ENCODE measurements around the gene ADAMTS8.

DNA sequence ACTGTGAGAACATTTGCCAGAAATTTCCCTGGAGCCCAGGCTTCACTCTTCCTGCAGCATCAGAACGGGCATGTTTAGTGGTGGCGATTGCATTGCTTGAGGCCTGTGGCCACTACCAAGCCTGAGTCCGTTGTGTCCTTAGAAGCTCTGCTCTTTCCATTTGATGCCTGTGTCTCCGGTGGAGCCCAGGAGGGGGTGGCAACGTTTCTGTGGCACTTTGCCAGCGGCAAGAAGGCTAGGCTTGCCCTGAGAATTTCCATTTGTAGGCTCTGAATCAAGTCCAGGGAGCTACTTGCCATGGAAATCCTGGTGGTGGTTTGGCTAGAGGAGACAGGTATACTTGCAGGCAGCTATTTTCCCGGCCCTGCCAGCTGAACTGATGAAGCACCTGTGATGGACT, 47.1 kb downstream of the ADAMTS8 start:
- no peak for TF ChIP-seq SMC3 (IDR thresholded peaks at IDR 0.05; ENCODE audit: low read depth, low read length)
- TF ChIP-seq TAF1 (IDR thresholded peaks at IDR 0.05; ENCODE audit: borderline replicate concordance, low read depth, low read length), result no peak
- TF ChIP-seq EP300 (IDR thresholded peaks at IDR 0.05; ENCODE audit: borderline replicate concordance in 1 of 2, low read depth in 1 of 2, low read length in 1 of 2), result no peak
- no peak for TF ChIP-seq MXI1 (IDR thresholded peaks at IDR 0.05; ENCODE audit: low read depth, low read length)
- TF ChIP-seq, protein P1, sequence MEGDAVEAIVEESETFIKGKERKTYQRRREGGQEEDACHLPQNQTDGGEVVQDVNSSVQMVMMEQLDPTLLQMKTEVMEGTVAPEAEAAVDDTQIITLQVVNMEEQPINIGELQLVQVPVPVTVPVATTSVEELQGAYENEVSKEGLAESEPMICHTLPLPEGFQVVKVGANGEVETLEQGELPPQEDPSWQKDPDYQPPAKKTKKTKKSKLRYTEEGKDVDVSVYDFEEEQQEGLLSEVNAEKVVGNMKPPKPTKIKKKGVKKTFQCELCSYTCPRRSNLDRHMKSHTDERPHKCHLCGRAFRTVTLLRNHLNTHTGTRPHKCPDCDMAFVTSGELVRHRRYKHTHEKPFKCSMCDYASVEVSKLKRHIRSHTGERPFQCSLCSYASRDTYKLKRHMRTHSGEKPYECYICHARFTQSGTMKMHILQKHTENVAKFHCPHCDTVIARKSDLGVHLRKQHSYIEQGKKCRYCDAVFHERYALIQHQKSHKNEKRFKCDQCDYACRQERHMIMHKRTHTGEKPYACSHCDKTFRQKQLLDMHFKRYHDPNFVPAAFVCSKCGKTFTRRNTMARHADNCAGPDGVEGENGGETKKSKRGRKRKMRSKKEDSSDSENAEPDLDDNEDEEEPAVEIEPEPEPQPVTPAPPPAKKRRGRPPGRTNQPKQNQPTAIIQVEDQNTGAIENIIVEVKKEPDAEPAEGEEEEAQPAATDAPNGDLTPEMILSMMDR (IDR thresholded peaks at IDR 0.05), result no peak
- TF ChIP-seq POLR2AphosphoS5 (IDR thresholded peaks at IDR 0.05; ENCODE audit: low read depth, low read length), result no peak
- TF ChIP-seq SIN3A (IDR thresholded peaks at IDR 0.05; ENCODE audit: borderline replicate concordance, low read depth, low read length), result no peak
- TF ChIP-seq, protein P2, sequence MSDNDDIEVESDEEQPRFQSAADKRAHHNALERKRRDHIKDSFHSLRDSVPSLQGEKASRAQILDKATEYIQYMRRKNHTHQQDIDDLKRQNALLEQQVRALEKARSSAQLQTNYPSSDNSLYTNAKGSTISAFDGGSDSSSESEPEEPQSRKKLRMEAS (IDR thresholded peaks at IDR 0.05; ENCODE audit: low read depth), result no peak
- no peak for TF ChIP-seq EZH2phosphoT487 (IDR thresholded peaks at IDR 0.05; ENCODE audit: borderline replicate concordance, low read depth)
- TF ChIP-seq RFX5 (IDR thresholded peaks at IDR 0.05; ENCODE audit: low read length), result no peak
- no peak for TF ChIP-seq GABPA (IDR thresholded peaks at IDR 0.05; ENCODE audit: low read depth)
- no peak for TF ChIP-seq RAD21 (IDR thresholded peaks at IDR 0.05; ENCODE audit: low read length)
- TF ChIP-seq, protein P3, sequence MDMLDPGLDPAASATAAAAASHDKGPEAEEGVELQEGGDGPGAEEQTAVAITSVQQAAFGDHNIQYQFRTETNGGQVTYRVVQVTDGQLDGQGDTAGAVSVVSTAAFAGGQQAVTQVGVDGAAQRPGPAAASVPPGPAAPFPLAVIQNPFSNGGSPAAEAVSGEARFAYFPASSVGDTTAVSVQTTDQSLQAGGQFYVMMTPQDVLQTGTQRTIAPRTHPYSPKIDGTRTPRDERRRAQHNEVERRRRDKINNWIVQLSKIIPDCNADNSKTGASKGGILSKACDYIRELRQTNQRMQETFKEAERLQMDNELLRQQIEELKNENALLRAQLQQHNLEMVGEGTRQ (IDR thresholded peaks at IDR 0.05; ENCODE audit: borderline replicate concordance, low read depth, low read length), result no peak
- TF ChIP-seq MEF2A (IDR thresholded peaks at IDR 0.05; ENCODE audit: borderline replicate concordance, low read depth), result no peak
